B cell (primary cell): ENCODE data around the gene BRSK2.

Experiments used
- CTCF ChIP-seq: fragments of 200-600 bp; IDR thresholded peaks from one replicate; pipeline ENCODE4 v1.8.0; 2022; ENCODE audit warnings: antibody characterized with exemption, mild to moderate bottlenecking
- EZH2 ChIP-seq: IDR thresholded peaks from 2 replicates; pipeline ENCODE4 v1.6.1; 2012; ENCODE audit warnings: borderline replicate concordance, low read depth, mild to moderate bottlenecking, moderate library complexity, low read length; ENCODE audit not compliant: insufficient read depth, poor library complexity, severe bottlenecking

- TF ChIP-seq CTCF: no peak
- TF ChIP-seq EZH2: no peak
Observed at GRCh38 chr11:1455032-1455762, 65.5 kb downstream of the BRSK2 start.
